Karpas-422 (cell line): ENCODE measurements around the gene CCDC158. TPM values are rescaled to one million over a fixed set of nuclear protein-coding genes. Genes with fewer than 3 reads are reported as not detected.

Experiments
- DNase-seq: peaks from one replicate; pipeline ENCODE4 v3.0.0-alpha.2; 2015
- H2AFZ ChIP-seq: fragments of 200-600 bp; sonication (generic); 2 replicates; pipeline ENCODE4 v1.6.1; 2014; ENCODE audit warnings: antibody characterized with exemption, low read length, mixed read lengths
- H3K27ac ChIP-seq: fragments of 200-600 bp; sonication (generic); 2 replicates; pipeline ENCODE4 v1.5.1; 2014; ENCODE audit warnings: mild to moderate bottlenecking, low read length, moderate library complexity
- H3K27me3 ChIP-seq: fragments of 200-600 bp; sonication (generic); 2 replicates; pipeline ENCODE4 v1.6.1; 2014; ENCODE audit warnings: low read length, mixed read lengths
- H3K36me3 ChIP-seq: fragments of 200-600 bp; sonication (generic); 2 replicates; pipeline ENCODE4 v1.6.1; 2014; ENCODE audit warnings: low read length, mixed read lengths; ENCODE audit not compliant: insufficient read depth
- H3K4me1 ChIP-seq: fragments of 200-600 bp; sonication (generic); 2 replicates; pipeline ENCODE4 v1.6.1; 2014; ENCODE audit warnings: mild to moderate bottlenecking, low read length, mixed read lengths
- H3K4me2 ChIP-seq: fragments of 200-600 bp; sonication (generic); 2 replicates; pipeline ENCODE4 v1.6.1; 2014; ENCODE audit warnings: low read length, low read depth, mild to moderate bottlenecking; ENCODE audit not compliant: poor library complexity, severe bottlenecking
- H3K4me3 ChIP-seq: fragments of 200-600 bp; sonication (generic); 2 replicates; pipeline ENCODE4 v1.5.1; 2014; ENCODE audit warnings: mild to moderate bottlenecking, antibody characterized with exemption, low read length, mixed read lengths
- H3K79me2 ChIP-seq: fragments of 200-600 bp; sonication (generic); 2 replicates; pipeline ENCODE4 v1.6.1; 2014; ENCODE audit warnings: mild to moderate bottlenecking, low read length, mixed read lengths
- H3K9ac ChIP-seq: fragments of 200-600 bp; sonication (generic); 2 replicates; pipeline ENCODE4 v1.6.0; 2014; ENCODE audit warnings: low read length
- H3K9me2 ChIP-seq: fragments of 200-600 bp; sonication (generic), shearing (Covaris generic); replicated peaks from 2 replicates; pipeline ENCODE4 v1.6.0; 2014; ENCODE audit warnings: mild to moderate bottlenecking, low read length, moderate library complexity; ENCODE audit not compliant: insufficient read depth
- H3K9me3 ChIP-seq: fragments of 300-700, 200-600 bp; sonication (generic); 2 replicates; pipeline ENCODE4 v1.6.1; 2014; ENCODE audit warnings: low read length, mixed read lengths
- H4K20me1 ChIP-seq: fragments of 200-600 bp; sonication (generic); 2 replicates; pipeline ENCODE4 v1.6.1; 2014; ENCODE audit warnings: mild to moderate bottlenecking, antibody characterized with exemption, low read length, low read depth; ENCODE audit not compliant: insufficient read depth
- total RNA-seq: library from RNA; depleted of rRNA; stranded (reverse); fragments of >200 nt; shearing (Covaris generic); gene quantifications from 2 replicates; pipeline ENCODE4 v1.2.3, GENCODE V29; 2014; ENCODE audit warnings: low replicate concordance

Gene CCDC158
- total RNA-seq, 1 experiment from 2014 or later: not detected

- Histone ChIP-seq H4K20me1 (no peaks in the 10 kb centered on the region), H3K4me2 (no peak overlapping the region), H2AFZ (no peak overlapping the region), H3K9ac (no peak overlapping the region), H3K27me3 (no peaks in the 10 kb centered on the region), H3K27ac (no peak overlapping the region), H3K9me2 (no peaks in the 10 kb centered on the region), H3K36me3 (no peaks in the 10 kb centered on the region), H3K4me1 (no peaks in the 10 kb centered on the region), H3K4me3 (no peak overlapping the region), H3K9me3 (no peaks in the 10 kb centered on the region), H3K79me2 (no peaks in the 10 kb centered on the region)
- no peak for DNase-seq
These were observed 147.9 kb downstream of the CCDC158 start for GRCh38 chr4:76272999-76273398.

- Histone ChIP-seq H3K27ac (no peak overlapping the region), H3K4me1 (no peaks in the 10 kb centered on the region), H3K36me3 (no peaks in the 10 kb centered on the region), H3K9ac (no peak overlapping the region), H3K9me2 (no peaks in the 10 kb centered on the region), H3K4me2 (no peak overlapping the region), H3K79me2 (no peaks in the 10 kb centered on the region), H4K20me1 (no peaks in the 10 kb centered on the region), H3K4me3 (no peak overlapping the region), H3K9me3 (no peaks in the 10 kb centered on the region), H2AFZ (no peak overlapping the region), H3K27me3 (no peaks in the 10 kb centered on the region)
- DNase-seq: no peak
These were observed 148.4 kb downstream of the CCDC158 start for GRCh38 chr4:76272582-76272981.

- Histone ChIP-seq H3K9me2 (no peaks in the 10 kb centered on the region), H4K20me1 (no peaks in the 10 kb centered on the region), H3K79me2 (no peaks in the 10 kb centered on the region), H3K4me3 (no peak overlapping the region), H3K27ac (no peak overlapping the region), H3K4me1 (no peaks in the 10 kb centered on the region), H3K36me3 (no peaks in the 10 kb centered on the region), H3K9ac (no peak overlapping the region), H3K4me2 (no peak overlapping the region), H3K9me3 (no peaks in the 10 kb centered on the region), H3K27me3 (no peaks in the 10 kb centered on the region), H2AFZ (no peak overlapping the region)
- no peak for DNase-seq
These were observed 148.9 kb downstream of the CCDC158 start for GRCh38 chr4:76272073-76272472.

GRCh38 chr4:76271248-76271647, 149.7 kb downstream of the CCDC158 start:
- Histone ChIP-seq H2AFZ (no peak overlapping the region), H4K20me1 (no peaks in the 10 kb centered on the region)

GRCh38 chr4:76270244-76271175, 150.4 kb downstream of the CCDC158 start:
- H3K4me1 ChIP-seq: no peaks in the 10 kb centered on the region
- no peaks in the 10 kb centered on the region for H3K27me3 ChIP-seq
- DNase-seq: no peak
- H4K20me1 ChIP-seq: no peaks in the 10 kb centered on the region
- H3K4me2 ChIP-seq: no peak overlapping the region
- no peaks in the 10 kb centered on the region for H3K9me2 ChIP-seq
- no peaks in the 10 kb centered on the region for H3K79me2 ChIP-seq
- no peak overlapping the region for H3K4me3 ChIP-seq
- H3K9me3 ChIP-seq: no peaks in the 10 kb centered on the region
- H3K9ac ChIP-seq: no peak overlapping the region
- H3K27ac ChIP-seq: no peak overlapping the region
- no peak overlapping the region for H2AFZ ChIP-seq
- no peaks in the 10 kb centered on the region for H3K36me3 ChIP-seq

More at GRCh38 chr4:76271248-76271647, 149.7 kb downstream of the CCDC158 start:
- Histone ChIP-seq H3K9me3 (no peaks in the 10 kb centered on the region), H3K4me1 (no peaks in the 10 kb centered on the region), H3K27ac (no peak overlapping the region), H3K4me2 (no peak overlapping the region), H3K79me2 (no peaks in the 10 kb centered on the region), H3K27me3 (no peaks in the 10 kb centered on the region), H3K36me3 (no peaks in the 10 kb centered on the region), H3K9me2 (no peaks in the 10 kb centered on the region), H3K4me3 (no peak overlapping the region), H3K9ac (no peak overlapping the region)
- no peak for DNase-seq

GRCh38 chr4:76267811-76268210, 153.1 kb downstream of the CCDC158 start:
- H3K9me2 ChIP-seq: no peaks in the 10 kb centered on the region

GRCh38 chr4:76266627-76267026, 154.3 kb downstream of the CCDC158 start:
- Histone ChIP-seq H4K20me1 (no peaks in the 10 kb centered on the region), H3K4me2 (no peak overlapping the region), H3K36me3 (no peaks in the 10 kb centered on the region), H2AFZ (no peak overlapping the region), H3K9me3 (no peaks in the 10 kb centered on the region), H3K9me2 (no peaks in the 10 kb centered on the region), H3K79me2 (no peaks in the 10 kb centered on the region), H3K9ac (no peak overlapping the region), H3K4me1 (no peaks in the 10 kb centered on the region), H3K4me3 (no peak overlapping the region), H3K27me3 (no peaks in the 10 kb centered on the region), H3K27ac (no peak overlapping the region)
- no peak for DNase-seq

More at GRCh38 chr4:76267811-76268210, 153.1 kb downstream of the CCDC158 start:
- DNase-seq: no peak
- Histone ChIP-seq H3K79me2 (no peaks in the 10 kb centered on the region), H3K4me1 (no peaks in the 10 kb centered on the region), H3K27ac (no peak overlapping the region), H4K20me1 (no peaks in the 10 kb centered on the region), H2AFZ (no peak overlapping the region), H3K27me3 (no peaks in the 10 kb centered on the region), H3K36me3 (no peaks in the 10 kb centered on the region), H3K4me3 (no peak overlapping the region), H3K4me2 (no peak overlapping the region), H3K9me3 (no peaks in the 10 kb centered on the region), H3K9ac (no peak overlapping the region)

- H3K9me3 ChIP-seq: no peaks in the 10 kb centered on the region
- no peaks in the 10 kb centered on the region for H3K9me2 ChIP-seq
- H3K9ac ChIP-seq: no peak overlapping the region
- H3K4me1 ChIP-seq: no peaks in the 10 kb centered on the region
- no peak overlapping the region for H2AFZ ChIP-seq
- H3K27ac ChIP-seq: no peak overlapping the region
- DNase-seq: no peak
- H3K36me3 ChIP-seq: no peaks in the 10 kb centered on the region
- no peak overlapping the region for H3K4me3 ChIP-seq
- no peaks in the 10 kb centered on the region for H3K79me2 ChIP-seq
- H4K20me1 ChIP-seq: no peaks in the 10 kb centered on the region
- H3K4me2 ChIP-seq: no peak overlapping the region
- H3K27me3 ChIP-seq: no peaks in the 10 kb centered on the region
These were observed 155.2 kb downstream of the CCDC158 start for GRCh38 chr4:76265631-76266218.
